GM12865 (cell line): ENCODE measurements around the gene SCIN.

ENCODE experiments used
- DNase-seq: peaks from one replicate; pipeline ENCODE4 v3.0.0; 2010; ENCODE audit warnings: low read depth
- H3K4me3 ChIP-seq: 2 replicates; pipeline ENCODE4 v1.5.1; 2011; ENCODE audit warnings: mild to moderate bottlenecking, low read depth, low read length, control low read depth
- CTCF ChIP-seq: IDR thresholded peaks from 2 replicates; pipeline ENCODE4 v1.5.1; 2011; ENCODE audit warnings: low read length, control low read depth, low read depth, inconsistent platforms; ENCODE audit not compliant: insufficient read depth; ENCODE audit errors: missing control alignments

The SCIN gene

DNA sequence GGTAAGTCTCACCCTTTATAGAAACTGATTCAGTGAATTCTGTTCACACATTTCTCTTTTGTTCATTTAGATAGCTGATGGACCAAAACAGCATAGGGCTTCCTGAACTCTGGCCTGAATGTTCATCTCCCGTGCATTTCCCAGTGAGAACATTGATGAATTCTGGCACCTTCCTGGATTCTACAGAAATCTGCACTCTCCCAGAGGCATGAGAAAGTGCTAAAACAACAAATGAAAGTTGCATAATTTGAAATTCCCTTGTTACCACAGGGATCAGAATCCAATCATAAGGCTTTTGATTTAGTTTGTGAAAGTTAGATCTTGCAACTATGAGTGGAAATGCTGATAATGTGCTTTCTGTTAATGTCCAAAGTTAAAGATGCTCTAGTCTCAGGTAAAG lies 29.7 kb upstream of the SCIN start:
- DNase-seq: no peak
- TF ChIP-seq CTCF: no peak

DNA sequence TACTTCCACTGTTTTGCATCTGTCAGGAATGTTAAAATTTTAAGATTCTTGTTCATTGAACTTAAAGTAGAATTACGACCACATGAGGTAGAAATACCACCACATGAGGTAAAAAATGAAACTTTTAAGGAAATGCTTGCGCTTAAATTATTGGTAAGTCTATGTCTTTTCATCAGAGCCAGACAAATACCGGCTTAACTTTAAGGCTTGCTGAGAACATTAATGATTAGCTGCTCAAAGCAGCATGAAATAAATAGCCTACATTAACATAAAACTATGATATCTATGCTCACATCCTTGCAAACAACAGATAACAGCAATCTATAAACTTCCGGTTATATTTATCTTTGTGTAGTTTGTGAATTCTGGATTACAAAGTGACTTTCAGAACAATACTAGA lies 26.9 kb upstream of the SCIN start:
- TF ChIP-seq CTCF: no peak
- DNase-seq: no peak
- no peak overlapping the region for H3K4me3 ChIP-seq

More for the DNA sequence above, 29.7 kb upstream of the SCIN start:
- H3K4me3 ChIP-seq: no peak overlapping the region

DNA sequence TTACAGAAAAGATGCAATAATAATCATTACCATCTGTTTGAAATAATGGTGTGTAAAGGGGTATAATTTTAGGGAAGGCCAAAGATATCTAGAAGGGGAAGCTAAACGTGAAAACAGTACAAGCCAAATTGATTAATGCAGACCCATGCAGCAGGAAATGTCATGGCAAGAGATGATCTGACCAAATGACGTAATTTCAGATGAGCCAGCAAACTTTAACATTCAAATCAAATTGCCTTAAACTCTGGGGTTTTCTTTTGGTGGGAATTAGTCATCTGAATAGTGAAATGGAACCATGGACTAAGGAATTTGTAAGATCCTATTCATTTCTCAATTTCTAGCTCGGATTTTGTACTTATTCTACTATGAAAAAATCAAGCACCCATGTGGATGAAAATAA lies 21.4 kb upstream of the SCIN start:
- TF ChIP-seq CTCF: no peak
- DNase-seq: no peak
- no peak overlapping the region for H3K4me3 ChIP-seq

GRCh38 chr7:12550956-12551355 lies 19.6 kb upstream of the SCIN start:
- DNase-seq: no peak
- TF ChIP-seq CTCF: no peak
- no peak overlapping the region for H3K4me3 ChIP-seq

- H3K4me3 ChIP-seq: no peak overlapping the region
- no peak for DNase-seq
- TF ChIP-seq CTCF: no peak
Observed at GRCh38 chr7:12552876-12553275, 17.6 kb upstream of the SCIN start.

- no peak overlapping the region for H3K4me3 ChIP-seq
- no peak for TF ChIP-seq CTCF
- no peak for DNase-seq
Observed at GRCh38 chr7:12553416-12553815, 17.1 kb upstream of the SCIN start.

- DNase-seq: no peak
Observed at GRCh38 chr7:12554351-12554750, 16.2 kb upstream of the SCIN start.

More at GRCh38 chr7:12554351-12554750, 16.2 kb upstream of the SCIN start:
- H3K4me3 ChIP-seq: no peak overlapping the region
- TF ChIP-seq CTCF: no peak
